GM06990 (cell line): ENCODE data around the gene RRAS.

Experiments used
- DNase-seq: peaks from one replicate; pipeline ENCODE4 v3.0.0-alpha.2; 2011; ENCODE audit not compliant: insufficient read length; ENCODE audit errors: extremely low read depth
- H3K27me3 ChIP-seq: replicated peaks from 2 replicates; pipeline ENCODE4 v1.6.0; 2011; ENCODE audit warnings: low read length; ENCODE audit not compliant: control insufficient read depth, insufficient read depth
- H3K36me3 ChIP-seq: 2 replicates; pipeline ENCODE4 v1.5.1; 2011; ENCODE audit warnings: low read length; ENCODE audit not compliant: control insufficient read depth, insufficient read depth
- H3K4me3 ChIP-seq: replicated peaks from 2 replicates; pipeline ENCODE4 v1.5.1; 2011; ENCODE audit warnings: low read depth, mild to moderate bottlenecking, control low read depth, low read length
- TF ChIP-seq, protein P1 (sequence below): IDR thresholded peaks from 2 replicates; pipeline ENCODE4 v1.5.1; 2011; ENCODE audit warnings: low read length, control low read depth, mild to moderate bottlenecking, inconsistent platforms; ENCODE audit not compliant: insufficient read depth, poor library complexity, severe bottlenecking

RRAS gene

DNA sequence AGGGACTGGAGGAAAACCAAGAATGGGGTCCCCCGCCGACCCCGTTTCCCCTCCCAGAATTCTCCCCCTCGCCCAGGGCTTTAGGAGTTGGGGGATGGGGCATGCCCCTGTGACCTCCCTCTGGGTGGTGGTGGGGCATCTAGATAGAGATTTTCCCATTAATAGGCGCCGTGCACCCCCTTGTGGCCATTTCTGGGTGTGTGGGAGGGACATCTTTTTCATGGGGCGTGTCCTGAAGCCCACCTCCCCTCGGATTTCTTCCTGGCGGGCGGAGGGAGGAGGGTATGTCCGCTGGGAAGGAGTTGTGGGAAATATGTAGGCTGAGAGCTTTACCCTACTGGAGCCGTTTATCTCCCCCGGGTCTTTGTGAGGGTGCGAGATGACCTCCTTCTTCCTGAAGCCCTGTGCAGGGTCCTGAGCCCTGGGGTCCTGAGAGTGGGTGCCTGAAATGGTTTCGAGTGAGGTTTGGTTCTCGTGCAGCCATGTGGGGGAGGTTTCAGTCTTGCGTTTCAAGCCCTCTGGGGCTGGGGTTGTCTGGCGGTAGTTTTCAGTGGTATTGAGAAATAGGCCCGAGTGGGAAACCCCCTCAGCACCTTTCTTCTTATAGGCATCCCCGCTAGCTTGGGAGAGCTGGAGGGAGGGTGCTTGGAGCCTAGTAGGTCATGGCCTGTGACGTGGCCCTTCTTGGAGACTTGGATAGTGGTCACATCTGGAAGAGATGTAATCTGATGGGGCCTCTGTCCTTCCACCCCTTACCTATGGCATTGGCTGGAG, 38.1 kb upstream of the RRAS start:
- TF ChIP-seq, protein P1, sequence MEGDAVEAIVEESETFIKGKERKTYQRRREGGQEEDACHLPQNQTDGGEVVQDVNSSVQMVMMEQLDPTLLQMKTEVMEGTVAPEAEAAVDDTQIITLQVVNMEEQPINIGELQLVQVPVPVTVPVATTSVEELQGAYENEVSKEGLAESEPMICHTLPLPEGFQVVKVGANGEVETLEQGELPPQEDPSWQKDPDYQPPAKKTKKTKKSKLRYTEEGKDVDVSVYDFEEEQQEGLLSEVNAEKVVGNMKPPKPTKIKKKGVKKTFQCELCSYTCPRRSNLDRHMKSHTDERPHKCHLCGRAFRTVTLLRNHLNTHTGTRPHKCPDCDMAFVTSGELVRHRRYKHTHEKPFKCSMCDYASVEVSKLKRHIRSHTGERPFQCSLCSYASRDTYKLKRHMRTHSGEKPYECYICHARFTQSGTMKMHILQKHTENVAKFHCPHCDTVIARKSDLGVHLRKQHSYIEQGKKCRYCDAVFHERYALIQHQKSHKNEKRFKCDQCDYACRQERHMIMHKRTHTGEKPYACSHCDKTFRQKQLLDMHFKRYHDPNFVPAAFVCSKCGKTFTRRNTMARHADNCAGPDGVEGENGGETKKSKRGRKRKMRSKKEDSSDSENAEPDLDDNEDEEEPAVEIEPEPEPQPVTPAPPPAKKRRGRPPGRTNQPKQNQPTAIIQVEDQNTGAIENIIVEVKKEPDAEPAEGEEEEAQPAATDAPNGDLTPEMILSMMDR: peak; percentile 61
- H3K4me3 ChIP-seq: peak overlapping the region; percentile 99
- H3K36me3 ChIP-seq: peaks cover 11% of the 10 kb centered on the region
- DNase-seq: peak; percentile 74
- H3K27me3 ChIP-seq: no peaks in the 10 kb centered on the region

DNA sequence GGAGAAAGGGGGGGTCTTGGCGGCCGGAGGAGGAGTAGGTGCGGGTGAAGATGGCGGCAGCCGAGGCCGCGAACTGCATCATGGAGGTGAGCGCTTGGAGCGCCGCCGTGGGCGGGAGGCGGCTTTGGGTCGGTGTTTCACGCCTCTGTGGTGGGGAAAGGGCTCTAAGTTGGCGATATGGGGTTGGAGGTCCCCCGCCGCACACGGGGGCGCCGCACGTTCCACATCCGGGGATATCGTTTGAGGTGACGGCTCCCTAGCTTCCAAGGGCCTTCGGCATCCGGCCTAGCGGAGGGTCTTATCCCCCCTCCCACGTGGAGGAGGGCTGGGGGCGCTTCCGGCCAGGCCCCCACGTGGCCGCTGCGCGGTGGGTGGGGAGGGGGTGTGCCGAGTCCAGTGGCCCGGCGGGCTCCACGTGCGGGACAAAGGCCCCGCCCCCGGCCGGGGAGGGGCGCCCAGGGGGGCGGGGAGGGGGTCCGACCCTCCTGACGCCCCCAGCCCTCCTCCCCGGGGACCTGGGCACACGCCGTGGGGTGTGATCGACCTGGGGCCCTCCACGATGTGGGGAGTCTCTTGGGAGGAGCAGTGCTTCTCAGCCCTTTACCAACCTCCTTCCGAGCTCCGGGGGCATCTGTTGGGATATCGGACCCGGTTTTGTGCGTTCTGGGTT, 37.4 kb upstream of the RRAS start, which contains the start of gene PRMT1:
Gene PRMT1, plus strand, starts transcription at position 41 of the 670 bp plus-strand sequence. Its CDS starts 10 bp downstream, at position 51.
- H3K4me3 ChIP-seq: peak within 1 kb of the TSS; percentile 99
- H3K36me3 ChIP-seq: peaks cover 10% of the 10 kb centered on the region
- H3K27me3 ChIP-seq: no peaks in the 10 kb centered on the region
- DNase-seq: peak; percentile 70
- TF ChIP-seq, protein P1: no peak

DNA sequence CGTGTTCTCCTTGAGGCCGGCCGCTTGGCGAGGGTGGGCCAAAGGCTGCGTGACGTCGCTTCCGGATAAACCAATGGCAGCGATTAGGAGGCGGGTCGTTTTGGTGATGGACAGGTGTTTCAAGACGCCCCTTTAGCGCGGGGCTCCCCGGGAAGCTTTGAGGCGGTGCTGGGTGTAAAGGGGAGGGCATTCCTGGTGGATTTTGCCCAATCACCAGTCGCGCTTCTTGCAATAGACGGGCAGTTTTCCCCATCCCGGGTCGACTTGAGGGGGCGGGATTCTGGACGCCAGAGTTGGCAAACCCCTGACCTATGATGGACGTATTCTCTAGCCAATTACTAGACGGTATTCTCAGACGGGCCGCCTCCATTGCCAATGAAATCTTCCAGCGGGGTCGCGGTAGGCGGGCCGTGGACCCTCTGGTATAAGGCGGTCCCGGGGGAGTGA, 36.9 kb upstream of the RRAS start:
- Histone ChIP-seq H3K27me3 (no peaks in the 10 kb centered on the region), H3K4me3 (peak overlapping the region; percentile 99), H3K36me3 (peaks cover 5% of the 10 kb centered on the region)
- peak; percentile 99 for DNase-seq
- TF ChIP-seq, protein P1: no peak

DNA sequence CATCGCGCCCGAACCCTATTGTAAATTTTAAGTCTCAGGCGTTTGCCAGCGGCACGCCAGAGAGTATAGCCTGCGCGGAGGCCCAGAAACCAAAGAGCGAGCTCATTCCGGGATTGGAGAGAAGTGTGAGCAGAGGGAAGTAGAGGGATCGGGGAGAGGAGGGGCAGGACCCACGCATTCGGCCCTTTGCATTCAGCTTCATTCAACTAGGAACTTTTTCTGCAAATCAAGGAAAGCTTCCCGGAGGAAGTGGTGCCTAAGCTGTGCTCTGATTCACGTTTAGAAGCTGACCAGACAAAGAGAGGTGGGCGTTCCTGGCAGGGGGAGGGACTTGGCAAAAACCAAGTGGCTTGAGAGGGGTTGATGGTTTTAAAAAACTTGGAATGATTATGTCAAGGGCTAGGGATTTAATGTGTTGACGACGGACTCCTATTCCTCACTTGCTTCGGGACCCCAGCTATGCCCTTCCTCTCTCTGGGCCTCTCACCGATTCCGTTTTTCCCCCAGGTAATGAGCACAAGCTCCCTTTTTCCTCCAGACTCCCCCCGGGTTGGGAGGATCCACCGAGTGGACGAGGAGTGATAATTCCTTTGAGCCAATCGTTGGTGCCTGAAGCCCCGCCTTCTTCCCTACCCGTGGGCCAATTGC, 36.3 kb upstream of the RRAS start:
- DNase-seq: no peak
- TF ChIP-seq, protein P1: no peak
- Histone ChIP-seq H3K4me3 (peak overlapping the region; percentile 88), H3K27me3 (no peaks in the 10 kb centered on the region), H3K36me3 (peaks cover 3% of the 10 kb centered on the region)

DNA sequence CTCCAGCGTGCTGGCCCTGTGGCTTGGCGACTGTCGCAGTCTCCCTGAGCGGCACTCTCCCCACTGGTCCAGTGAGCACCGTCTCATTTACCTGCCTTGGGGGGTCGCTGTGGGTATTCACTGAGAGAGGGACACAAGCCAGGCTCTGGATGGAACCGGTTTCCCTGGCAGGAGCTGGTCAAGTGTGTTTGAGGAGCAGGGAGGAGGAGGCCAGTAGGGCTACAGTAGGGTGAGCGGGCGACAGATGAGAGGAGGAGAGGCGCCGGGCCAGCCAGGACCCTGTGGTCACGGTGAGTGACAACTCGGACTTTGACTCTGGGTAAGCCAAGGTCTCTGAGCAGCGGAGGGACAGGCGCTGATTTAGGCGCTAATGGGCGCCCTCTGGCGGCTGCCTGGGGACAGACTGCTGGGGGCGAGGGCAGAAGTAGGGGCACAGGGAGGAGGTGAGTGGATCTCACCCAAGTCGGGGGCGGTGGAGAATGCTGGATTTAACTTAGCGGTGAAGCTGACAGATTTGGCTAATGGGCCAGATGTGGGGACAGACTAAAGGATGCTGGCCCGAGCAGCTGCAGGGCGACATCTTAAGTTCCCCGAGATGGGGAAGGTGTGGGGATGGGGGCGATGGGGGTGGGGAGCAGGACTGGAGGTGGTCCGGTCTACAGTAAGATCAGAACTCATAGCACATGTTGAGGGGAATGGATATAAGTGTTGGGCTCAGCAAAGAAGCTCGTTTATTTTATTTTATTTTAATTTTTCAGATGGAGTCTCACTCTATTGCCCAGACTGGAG, 32.4 kb upstream of the RRAS start:
- no peak overlapping the region for H3K4me3 ChIP-seq
- DNase-seq: peak; percentile 77

More for the DNA sequence above, 32.4 kb upstream of the RRAS start:
- TF ChIP-seq, protein P1: peak; percentile 99
- H3K36me3 ChIP-seq: peaks cover 3% of the 10 kb centered on the region
- H3K27me3 ChIP-seq: no peaks in the 10 kb centered on the region
